HepG2 (cell line): Measurements from ENCODE around the gene LRRC8D. TPM values are rescaled to one million over a fixed set of nuclear protein-coding genes. Genes with fewer than 3 reads are reported as not detected.

ENCODE experiments used
- ARNTL ChIP-seq: sonication (generic); formaldehyde crosslinking; IDR thresholded peaks from 2 replicates; pipeline ENCODE4 v1.4.0; 2020; ENCODE audit warnings: mild to moderate bottlenecking, missing genetic modification reagents
- BATF2 ChIP-seq: sonication (generic); formaldehyde crosslinking; IDR thresholded peaks from 2 replicates; pipeline ENCODE4 v1.8.0; 2022; ENCODE audit warnings: mild to moderate bottlenecking, missing genetic modification reagents, moderate library complexity
- FOXJ3 ChIP-seq: sonication (generic); formaldehyde crosslinking; IDR thresholded peaks from 2 replicates; pipeline ENCODE4 v1.4.0; 2020; ENCODE audit warnings: missing genetic modification reagents, mild to moderate bottlenecking, borderline replicate concordance
- FOXO1 ChIP-seq: sonication (generic); formaldehyde crosslinking; IDR thresholded peaks from 2 replicates; pipeline ENCODE4 v1.4.0; 2020; ENCODE audit warnings: missing genetic modification reagents
- GABPA ChIP-seq, 2 experiments: IDR thresholded peaks; 2 replicates each; pipeline ENCODE4 v1.6.1; 2011 to 2016; ENCODE audit warnings: low read depth in 2 of 2, low read length in 1 of 2, missing biosample characterization in 1 of 2, missing genetic modification characterization in 1 of 2
- HDAC1 ChIP-seq: sonication (generic); formaldehyde crosslinking; IDR thresholded peaks from 2 replicates; pipeline ENCODE4 v1.5.1; 2020; ENCODE audit warnings: mild to moderate bottlenecking, missing genetic modification reagents
- HDAC6 ChIP-seq: fragments of 200-600 bp; sonication (generic); IDR thresholded peaks from 2 replicates; pipeline ENCODE4 v1.7.0; 2017; ENCODE audit warnings: mild to moderate bottlenecking, antibody characterized with exemption, low read length, low read depth
- HINFP ChIP-seq: sonication (generic); formaldehyde crosslinking; IDR thresholded peaks from 2 replicates; pipeline ENCODE4 v1.4.0; 2020; ENCODE audit warnings: low read depth, mild to moderate bottlenecking, missing genetic modification reagents
- KLF6 ChIP-seq: IDR thresholded peaks from 2 replicates; pipeline ENCODE4 v1.8.0; 2016; ENCODE audit warnings: missing biosample characterization, missing genetic modification reagents
- MBD4 ChIP-seq: IDR thresholded peaks from 2 replicates; pipeline ENCODE4 v1.6.1; 2012; ENCODE audit warnings: low read length, inconsistent platforms, borderline replicate concordance
- NFKBIZ ChIP-seq: IDR thresholded peaks from 2 replicates; pipeline ENCODE4 v1.6.1; 2018; ENCODE audit warnings: missing genetic modification reagents, missing compliant biosample characterization
- PPARG ChIP-seq: conservative IDR thresholded peaks from 2 replicates; pipeline ENCODE4 v1.6.1; 2016; ENCODE audit warnings: missing biosample characterization, missing genetic modification reagents
- SP4 ChIP-seq: sonication (generic); formaldehyde crosslinking; IDR thresholded peaks from 2 replicates; pipeline ENCODE4 v1.8.1; 2023; ENCODE audit warnings: mild to moderate bottlenecking, missing genetic modification reagents
- TAF1 ChIP-seq: sonication (generic); formaldehyde crosslinking; IDR thresholded peaks from 2 replicates; pipeline ENCODE4 v1.4.0; 2020; ENCODE audit warnings: missing genetic modification reagents
- TBX3 ChIP-seq: fragments of 450-650 bp; IDR thresholded peaks from 2 replicates; pipeline ENCODE4 v1.6.1; 2017; ENCODE audit warnings: antibody characterized with exemption, mild to moderate bottlenecking, inconsistent platforms, borderline replicate concordance
- YEATS2 ChIP-seq: sonication (generic); formaldehyde crosslinking; IDR thresholded peaks from 2 replicates; pipeline ENCODE4 v1.4.0; 2020; ENCODE audit warnings: missing genetic modification reagents, borderline replicate concordance
- ZEB1 ChIP-seq: IDR thresholded peaks from 2 replicates; pipeline ENCODE4 v1.6.1; 2012; ENCODE audit warnings: mild to moderate bottlenecking, low read depth, inconsistent platforms; ENCODE audit not compliant: insufficient replicate concordance
- ZNF350 ChIP-seq: sonication (generic); formaldehyde crosslinking; IDR thresholded peaks from 2 replicates; pipeline ENCODE4 v1.4.0; 2020; ENCODE audit warnings: mild to moderate bottlenecking, low read depth, missing genetic modification reagents, borderline replicate concordance
- ZNF546 ChIP-seq: sonication (generic); formaldehyde crosslinking; conservative IDR thresholded peaks from 2 replicates; pipeline ENCODE4 v1.8.1; 2023; ENCODE audit warnings: mild to moderate bottlenecking, missing genetic modification reagents
- ZNF749 ChIP-seq: sonication (generic); formaldehyde crosslinking; IDR thresholded peaks from 2 replicates; pipeline ENCODE4 v1.8.0; 2022; ENCODE audit warnings: mild to moderate bottlenecking, missing genetic modification reagents, moderate library complexity, borderline replicate concordance
- ZNF75D ChIP-seq: sonication (generic); formaldehyde crosslinking; IDR thresholded peaks from 2 replicates; pipeline ENCODE4 v1.8.1; 2023; ENCODE audit warnings: missing genetic modification reagents, mild to moderate bottlenecking, borderline replicate concordance
- polyA plus RNA-seq, 8 experiments: library from polyadenylated mRNA; depleted of rRNA in 3 of 8; stranded (reverse) in 7 of 8; unstranded in 1 of 8; fragments of >200 nt; fragmentation: Illumina TruSeq in 4 of 8; extraction: Trizol in 4 of 8; gene quantifications; 2 replicates each; pipeline versions ENCODE4 v1.2.1 to v1.2.3, GENCODE V29; 2011 to 2016; ENCODE audit warnings: low read depth in 4 of 8, missing spikeins in 1 of 8, mixed read lengths in 1 of 8; ENCODE audit not compliant: insufficient read depth in 1 of 8
- total RNA-seq, 5 experiments: library from RNA; depleted of rRNA; stranded (reverse); fragments of >200 nt; fragmentation: Illumina TruSeq; extraction: Trizol; gene quantifications; 2 replicates each; pipeline ENCODE4 v1.2.3, GENCODE V29; 2016; ENCODE audit warnings: low read depth in 1 of 5
- TF ChIP-seq, protein P1 (sequence below): sonication (generic); formaldehyde crosslinking; IDR thresholded peaks from 2 replicates; pipeline ENCODE4 v1.4.0; 2020; ENCODE audit warnings: mild to moderate bottlenecking, missing genetic modification reagents, borderline replicate concordance
- TF ChIP-seq, protein P2 (sequence below): sonication (generic); formaldehyde crosslinking; IDR thresholded peaks from 2 replicates; pipeline ENCODE4 v1.4.0; 2020; ENCODE audit warnings: missing genetic modification reagents

Gene LRRC8D
- total and polyA plus RNA-seq, 2 of the 13 experiments (the other 11 are each of a cell fraction or from before 2014, with no cell fraction given), result 29.9 to 45.5 TPM

- no peak for TF ChIP-seq YEATS2 (CRISPR knock-in tag)
- peak; percentile 16; the same call in 1 of the 2 replicates for TF ChIP-seq HDAC1 (CRISPR knock-in tag)
- TF ChIP-seq PPARG (CRISPR knock-in tag), result 0 out of 2 replicates have a peak, but pooled peaks have one; percentile 24
- TF ChIP-seq ZNF75D (CRISPR knock-in tag), result no peak
- no peak for TF ChIP-seq NFKBIZ (CRISPR knock-in tag)
- no peak for TF ChIP-seq HDAC6
- TF ChIP-seq ARNTL (CRISPR knock-in tag), result no peak
- no peak for TF ChIP-seq TAF1
- TF ChIP-seq GABPA (IDR thresholded peaks at IDR 0.05; ENCODE audit: low read depth, low read length), result no peak
- no peak for TF ChIP-seq GABPA (CRISPR knock-in tag; IDR thresholded peaks at IDR 0.05; ENCODE audit: low read depth)
- TF ChIP-seq HINFP (CRISPR knock-in tag), result no peak
- TF ChIP-seq FOXO1 (CRISPR knock-in tag), result 0 out of 2 replicates have a peak, but pooled peaks have one; percentile 30
- no peak for TF ChIP-seq ZNF546
- TF ChIP-seq, protein P1, sequence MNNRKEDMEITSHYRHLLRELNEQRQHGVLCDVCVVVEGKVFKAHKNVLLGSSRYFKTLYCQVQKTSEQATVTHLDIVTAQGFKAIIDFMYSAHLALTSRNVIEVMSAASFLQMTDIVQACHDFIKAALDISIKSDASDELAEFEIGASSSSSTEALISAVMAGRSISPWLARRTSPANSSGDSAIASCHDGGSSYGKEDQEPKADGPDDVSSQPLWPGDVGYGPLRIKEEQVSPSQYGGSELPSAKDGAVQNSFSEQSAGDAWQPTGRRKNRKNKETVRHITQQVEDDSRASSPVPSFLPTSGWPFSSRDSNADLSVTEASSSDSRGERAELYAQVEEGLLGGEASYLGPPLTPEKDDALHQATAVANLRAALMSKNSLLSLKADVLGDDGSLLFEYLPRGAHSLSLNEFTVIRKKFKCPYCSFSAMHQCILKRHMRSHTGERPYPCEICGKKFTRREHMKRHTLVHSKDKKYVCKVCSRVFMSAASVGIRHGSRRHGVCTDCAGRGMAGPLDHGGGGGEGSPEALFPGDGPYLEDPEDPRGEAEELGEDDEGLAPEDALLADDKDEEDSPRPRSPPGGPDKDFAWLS (CRISPR knock-in tag), result no peak
- peak; percentile 70; the same call in 1 of the 2 replicates for TF ChIP-seq MBD4
- 0 out of 2 replicates have a peak, but pooled peaks have one; percentile 28 for TF ChIP-seq FOXJ3 (CRISPR knock-in tag)
- peak; percentile 19; the same call in 1 of the 2 replicates for TF ChIP-seq TBX3
- no peak for TF ChIP-seq KLF6
- no peak for TF ChIP-seq ZNF350
- TF ChIP-seq, protein P2, sequence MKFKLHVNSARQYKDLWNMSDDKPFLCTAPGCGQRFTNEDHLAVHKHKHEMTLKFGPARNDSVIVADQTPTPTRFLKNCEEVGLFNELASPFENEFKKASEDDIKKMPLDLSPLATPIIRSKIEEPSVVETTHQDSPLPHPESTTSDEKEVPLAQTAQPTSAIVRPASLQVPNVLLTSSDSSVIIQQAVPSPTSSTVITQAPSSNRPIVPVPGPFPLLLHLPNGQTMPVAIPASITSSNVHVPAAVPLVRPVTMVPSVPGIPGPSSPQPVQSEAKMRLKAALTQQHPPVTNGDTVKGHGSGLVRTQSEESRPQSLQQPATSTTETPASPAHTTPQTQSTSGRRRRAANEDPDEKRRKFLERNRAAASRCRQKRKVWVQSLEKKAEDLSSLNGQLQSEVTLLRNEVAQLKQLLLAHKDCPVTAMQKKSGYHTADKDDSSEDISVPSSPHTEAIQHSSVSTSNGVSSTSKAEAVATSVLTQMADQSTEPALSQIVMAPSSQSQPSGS (CRISPR knock-in tag), result peak; percentile 64; the same call in 1 of the 2 replicates
- 0 out of 2 replicates have a peak, but pooled peaks have one; percentile 13 for TF ChIP-seq ZNF749 (CRISPR knock-in tag)
- TF ChIP-seq SP4 (CRISPR knock-in tag), result no peak
- no peak for TF ChIP-seq BATF2 (CRISPR knock-in tag)
- no peak for TF ChIP-seq ZEB1
Observed at GRCh38 chr1:89836252-89837035, 15.6 kb downstream of the LRRC8D start (continued).
